Activated T-cell treated with anti-CD3 and anti-CD28 coated beads, Interleukin-2, amount 50 U/mL, for 72 hours (primary cell): ENCODE data around the gene TSPAN15. TPM values are rescaled to one million over a fixed set of nuclear protein-coding genes. Genes with fewer than 3 reads are reported as not detected.
"Not testable (repeated sequence)": the region's sequence is repeated elsewhere in the genome, so short reads cannot be mapped to it uniquely, and the experiment has no call there.

ENCODE experiments used
- ATAC-seq, 2 donors: fragments of 150-1000 bp; cut with Tn5 transposase; replicated peaks in 1 of 2; 2 replicates each; pipeline ENCODE4 v1.10.0; 2021; ENCODE audit warnings: moderate library complexity in 2 of 2, mild to moderate bottlenecking in 1 of 2
- DNase-seq, 2 donors: peaks; one replicate each; pipeline ENCODE4 v3.0.0; 2021 to 2022; ENCODE audit warnings: mixed read lengths in 1 of 2
- H3K27ac Mint-ChIP-seq: one replicate; pipeline ENCODE4 v1.8.0; 2022; ENCODE audit warnings: mild to moderate bottlenecking, moderate library complexity, mixed read lengths
- H3K27me3 Mint-ChIP-seq: one replicate; pipeline ENCODE4 v1.8.0; 2022; ENCODE audit warnings: low read depth, mixed read lengths
- H3K36me3 Mint-ChIP-seq, 2 donors: one replicate each; pipeline ENCODE4 v1.8.0; 2022; ENCODE audit warnings: mixed read lengths in 2 of 2, mild to moderate bottlenecking in 1 of 2; ENCODE audit not compliant: insufficient read depth in 2 of 2
- H3K4me1 Mint-ChIP-seq: one replicate; pipeline ENCODE4 v1.8.0; 2022; ENCODE audit warnings: low read depth, mixed read lengths
- H3K4me3 Mint-ChIP-seq, 2 donors: one replicate each; pipeline ENCODE4 v1.8.0; 2022; ENCODE audit warnings: mild to moderate bottlenecking in 2 of 2, mixed read lengths in 2 of 2, moderate library complexity in 2 of 2
- H3K9me3 Mint-ChIP-seq, 2 donors: one replicate each; pipeline ENCODE4 v1.8.0; 2022; ENCODE audit warnings: mixed read lengths in 2 of 2
- total RNA-seq, 2 donors: library from RNA; stranded (reverse); gene quantifications; one replicate each; pipeline ENCODE4 v1.2.3, GENCODE V29; 2022

TSPAN15 gene
- total RNA-seq, 2 donors from 2014 or later = 1.5 to 1.8 TPM

GRCh38 chr10:69439813-69440506 lies 11.3 kb upstream of the TSPAN15 start:
- Mint-ChIP-seq H3K9me3 (no peaks in the 10 kb centered on the region), H3K4me1 (no peaks in the 10 kb centered on the region), H3K36me3 (no peaks in the 10 kb centered on the region), H3K4me3 (no peak overlapping the region), H3K27ac (no peak overlapping the region), H3K27me3 (no peaks in the 10 kb centered on the region)
- no peak for DNase-seq
- ATAC-seq = no peak

GRCh38 chr10:69443354-69443753 lies 7.9 kb upstream of the TSPAN15 start:
- Mint-ChIP-seq H3K27ac (no peak overlapping the region), H3K9me3 (no peaks in the 10 kb centered on the region), H3K36me3 (no peaks in the 10 kb centered on the region), H3K4me3 (no peak overlapping the region), H3K27me3 (no peaks in the 10 kb centered on the region), H3K4me1 (no peaks in the 10 kb centered on the region)
- ATAC-seq = no peak
- DNase-seq = no peak

GRCh38 chr10:69445041-69445440 lies 6.2 kb upstream of the TSPAN15 start:
- no peak overlapping the region for H3K4me3 Mint-ChIP-seq
- no peak for ATAC-seq
- H3K27me3 Mint-ChIP-seq = no peaks in the 10 kb centered on the region

GRCh38 chr10:69446229-69446628 lies 5.0 kb upstream of the TSPAN15 start:
- Mint-ChIP-seq H3K27ac (no peak overlapping the region), H3K4me1 (peaks cover 12% of the 10 kb centered on the region), H3K36me3 (no peaks in the 10 kb centered on the region), H3K4me3 (no peak overlapping the region), H3K9me3 (no peaks in the 10 kb centered on the region), H3K27me3 (no peaks in the 10 kb centered on the region)
- no peak for DNase-seq
- ATAC-seq = no peak

More at GRCh38 chr10:69445041-69445440, 6.2 kb upstream of the TSPAN15 start:
- no peaks in the 10 kb centered on the region for H3K9me3 Mint-ChIP-seq
- DNase-seq = no peak
- H3K27ac Mint-ChIP-seq = no peak overlapping the region
- peaks cover 5% of the 10 kb centered on the region for H3K4me1 Mint-ChIP-seq
- H3K36me3 Mint-ChIP-seq = no peaks in the 10 kb centered on the region

GRCh38 chr10:69446650-69447151 lies 4.6 kb upstream of the TSPAN15 start:
- ATAC-seq (no peak), DNase-seq (no peak)
- H3K4me3 Mint-ChIP-seq = no peak overlapping the region
- no peaks in the 10 kb centered on the region for H3K9me3 Mint-ChIP-seq
- no peak overlapping the region for H3K27ac Mint-ChIP-seq
- peaks cover 16% of the 10 kb centered on the region for H3K4me1 Mint-ChIP-seq
- H3K27me3 Mint-ChIP-seq = no peaks in the 10 kb centered on the region
- no peaks in the 10 kb centered on the region for H3K36me3 Mint-ChIP-seq

GRCh38 chr10:69449841-69450240 lies 1.4 kb upstream of the TSPAN15 start:
- Mint-ChIP-seq H3K27ac (no peak overlapping the region), H3K9me3 (no peaks in the 10 kb centered on the region), H3K4me3 (no peak overlapping the region), H3K36me3 (no peaks in the 10 kb centered on the region), H3K4me1 (peaks cover 21% of the 10 kb centered on the region), H3K27me3 (peaks cover 11% of the 10 kb centered on the region)
- DNase-seq (peak; percentile 50 to 55), ATAC-seq (peak; percentile 55 to 56)

GRCh38 chr10:69450395-69450794 lies 870 bp upstream of the TSPAN15 start:
- Mint-ChIP-seq H3K4me3 (peak overlapping the region in 1 of 2 donors; percentile 95), H3K27me3 (peaks cover 11% of the 10 kb centered on the region), H3K4me1 (peaks cover 21% of the 10 kb centered on the region)
- not testable (repeated sequence) for DNase-seq, ATAC-seq, H3K27ac Mint-ChIP-seq, H3K9me3 Mint-ChIP-seq, H3K36me3 Mint-ChIP-seq

GRCh38 chr10:69451784-69452251 lies 553 bp downstream of the TSPAN15 start:
- ATAC-seq (peak; percentile 16 to 30), DNase-seq (no peak)
- Mint-ChIP-seq H3K4me3 (peak overlapping the region; percentile 95 to 97), H3K36me3 (no peaks in the 10 kb centered on the region), H3K9me3 (no peaks in the 10 kb centered on the region), H3K4me1 (peaks cover 23% of the 10 kb centered on the region), H3K27me3 (peaks cover 11% of the 10 kb centered on the region), H3K27ac (no peak overlapping the region)

- Mint-ChIP-seq H3K36me3 (no peaks in the 10 kb centered on the region), H3K4me3 (peak overlapping the region; percentile 95 to 97), H3K27ac (no peak overlapping the region), H3K4me1 (peaks cover 30% of the 10 kb centered on the region), H3K9me3 (no peaks in the 10 kb centered on the region), H3K27me3 (peaks cover 11% of the 10 kb centered on the region)
- ATAC-seq (no peak), DNase-seq (no peak)
Measured at GRCh38 chr10:69452676-69453415, 1.6 kb downstream of the TSPAN15 start.

- Mint-ChIP-seq H3K27ac (no peak overlapping the region), H3K36me3 (no peaks in the 10 kb centered on the region), H3K27me3 (peaks cover 11% of the 10 kb centered on the region), H3K9me3 (no peaks in the 10 kb centered on the region), H3K4me3 (no peak overlapping the region), H3K4me1 (peaks cover 30% of the 10 kb centered on the region)
- ATAC-seq = no peak
- no peak for DNase-seq
Measured at GRCh38 chr10:69453795-69454194, 2.5 kb downstream of the TSPAN15 start.

- Mint-ChIP-seq H3K27ac (no peak overlapping the region), H3K27me3 (peaks cover 11% of the 10 kb centered on the region), H3K4me1 (peaks cover 26% of the 10 kb centered on the region), H3K4me3 (no peak overlapping the region), H3K36me3 (no peaks in the 10 kb centered on the region), H3K9me3 (no peaks in the 10 kb centered on the region)
- ATAC-seq (no peak), DNase-seq (no peak)
Measured at GRCh38 chr10:69455006-69455763, 3.9 kb downstream of the TSPAN15 start.

GRCh38 chr10:69456880-69457693 lies 5.8 kb downstream of the TSPAN15 start:
- Mint-ChIP-seq H3K27ac (no peak overlapping the region), H3K9me3 (no peaks in the 10 kb centered on the region), H3K4me3 (no peak overlapping the region), H3K27me3 (peaks cover 9% of the 10 kb centered on the region), H3K36me3 (no peaks in the 10 kb centered on the region), H3K4me1 (peaks cover 17% of the 10 kb centered on the region)
- ATAC-seq (peak; percentile 25 to 55), DNase-seq (no peak)
